ENCODE measurements around the gene SPDYC.

The SPDYC gene

GRCh38 chr11:65170058-65170534 lies at the start of gene SPDYC:
TSS of gene SPDYC (plus strand) at chr11:65170233. CDS start at chr11:65171358, 1,125 bp downstream.
- DNase-seq (ENCODE audit: low read depth, low spot score), result no peak
- no peak within 1 kb of the TSS for H3K27ac ChIP-seq

- peak overlapping the region; percentile 93 for H3K27ac ChIP-seq
- no peak for DNase-seq (ENCODE audit: low read depth, low spot score)
Observed at GRCh38 chr11:65120831-65121230, 49.2 kb upstream of the SPDYC start.

GRCh38 chr11:65121447-65121864 lies 48.6 kb upstream of the SPDYC start:
- no peak for DNase-seq (ENCODE audit: low read depth, low spot score)
- H3K27ac ChIP-seq, result peak overlapping the region; percentile 93

- DNase-seq (ENCODE audit: low read depth, low spot score), result peak; percentile 93
Observed at GRCh38 chr11:65121865-65122696, 48.0 kb upstream of the SPDYC start, which contains the start of the genes FAU and MRPL49. TSS of gene FAU (minus strand) at chr11:65122134. CDS start at chr11:65121813, 321 bp downstream. TSS of gene MRPL49 (plus strand) at chr11:65122321. CDS start at chr11:65122347, 26 bp downstream.

GRCh38 chr11:65124480-65125196 lies 45.4 kb upstream of the SPDYC start:
- no peak overlapping the region for H3K27ac ChIP-seq
- no peak for DNase-seq (ENCODE audit: low read depth, low spot score)

More at GRCh38 chr11:65121865-65122696, 48.0 kb upstream of the SPDYC start, which contains the start of the genes FAU and MRPL49:
- peak within 1 kb of the TSS; percentile 93 for H3K27ac ChIP-seq

- no peak overlapping the region for H3K27ac ChIP-seq
- no peak for DNase-seq (ENCODE audit: low read depth, low spot score)
Observed at GRCh38 chr11:65125197-65126056, 44.6 kb upstream of the SPDYC start.

- no peak for DNase-seq (ENCODE audit: low read depth, low spot score)
Observed at GRCh38 chr11:65126624-65127274, 43.3 kb upstream of the SPDYC start.

GRCh38 chr11:65127473-65128181 lies 42.4 kb upstream of the SPDYC start:
- H3K27ac ChIP-seq, result no peak overlapping the region
- no peak for DNase-seq (ENCODE audit: low read depth, low spot score)

More at GRCh38 chr11:65126624-65127274, 43.3 kb upstream of the SPDYC start:
- H3K27ac ChIP-seq, result no peak overlapping the region

- H3K27ac ChIP-seq, result no peak overlapping the region
- DNase-seq (ENCODE audit: low read depth, low spot score), result no peak
Observed at GRCh38 chr11:65128182-65129145, 41.6 kb upstream of the SPDYC start.

GRCh38 chr11:65129649-65130441 lies 40.2 kb upstream of the SPDYC start:
- no peak overlapping the region for H3K27ac ChIP-seq
- DNase-seq (ENCODE audit: low read depth, low spot score), result no peak

GRCh38 chr11:65130631-65131416 lies 39.2 kb upstream of the SPDYC start:
- no peak overlapping the region for H3K27ac ChIP-seq
- DNase-seq (ENCODE audit: low read depth, low spot score), result no peak

- no peak for DNase-seq (ENCODE audit: low read depth, low spot score)
- H3K27ac ChIP-seq, result no peak overlapping the region
Observed at GRCh38 chr11:65131417-65131776, 38.6 kb upstream of the SPDYC start.

- DNase-seq (ENCODE audit: low read depth, low spot score), result no peak
- H3K27ac ChIP-seq, result no peak overlapping the region
Observed at GRCh38 chr11:65131895-65132237, 38.2 kb upstream of the SPDYC start.

- no peak for DNase-seq (ENCODE audit: low read depth, low spot score)
- peak overlapping the region; percentile 97 for H3K27ac ChIP-seq
Observed at GRCh38 chr11:65132238-65132987, 37.6 kb upstream of the SPDYC start.

GRCh38 chr11:65132988-65133700 lies 36.9 kb upstream of the SPDYC start:
- no peak for DNase-seq (ENCODE audit: low read depth, low spot score)
- H3K27ac ChIP-seq, result peak overlapping the region; percentile 97
